Lower leg skin (tissue), 4 donors: ENCODE data around the gene VWA1. TPM values are rescaled to one million over a fixed set of nuclear protein-coding genes. Genes with fewer than 3 reads are reported as not detected.

Source experiments
- DNase-seq, 2 donors: peaks; one replicate each; pipeline ENCODE4 v3.0.0-alpha.2; 2019; ENCODE audit warnings: low spot score in 2 of 2
- H3K4me3 ChIP-seq: fragments of 200-600 bp; sonication (generic); 2 replicates; pipeline ENCODE4 v1.5.1; 2017; ENCODE audit warnings: mild to moderate bottlenecking, low read depth; ENCODE audit not compliant: poor library complexity, severe bottlenecking
- POLR2A ChIP-seq, 2 donors: fragments of 450-650 bp; IDR thresholded peaks; one replicate each; pipeline ENCODE4 v1.6.1; 2016 to 2017; ENCODE audit warnings: antibody characterized with exemption in 2 of 2, mild to moderate bottlenecking in 1 of 2, moderate library complexity in 1 of 2
- WGBS, 2 donors: methylation state at CpG; one replicate each; pipeline ENCODE4 v1.1.5; 2018; 5-methylcytosine and 5-hydroxymethylcytosine counted together
- intact Hi-C: fragments of 100-400 bp; cut with DNase I; formaldehyde crosslinking; loops from one replicate; pipeline ENCODE4 v1.15.0; 2023; ENCODE audit warnings: low total_unique reads
- total RNA-seq, 4 donors: library from RNA; depleted of rRNA; stranded (reverse); fragments of >200 nt; gene quantifications; one replicate each; pipeline ENCODE4 v1.1.0, GENCODE V29; 2016
- TF ChIP-seq, protein P1 (sequence below), 3 donors: fragments of 450-650 bp; IDR thresholded peaks; one replicate each; pipeline ENCODE4 v1.5.1; 2016; ENCODE audit warnings: antibody characterized with exemption in 3 of 3, mild to moderate bottlenecking in 3 of 3, moderate library complexity in 2 of 3

Gene VWA1
- total RNA-seq, 4 donors from 2014 or later = 26.5 to 36.4 (median 30.1) TPM

DNA sequence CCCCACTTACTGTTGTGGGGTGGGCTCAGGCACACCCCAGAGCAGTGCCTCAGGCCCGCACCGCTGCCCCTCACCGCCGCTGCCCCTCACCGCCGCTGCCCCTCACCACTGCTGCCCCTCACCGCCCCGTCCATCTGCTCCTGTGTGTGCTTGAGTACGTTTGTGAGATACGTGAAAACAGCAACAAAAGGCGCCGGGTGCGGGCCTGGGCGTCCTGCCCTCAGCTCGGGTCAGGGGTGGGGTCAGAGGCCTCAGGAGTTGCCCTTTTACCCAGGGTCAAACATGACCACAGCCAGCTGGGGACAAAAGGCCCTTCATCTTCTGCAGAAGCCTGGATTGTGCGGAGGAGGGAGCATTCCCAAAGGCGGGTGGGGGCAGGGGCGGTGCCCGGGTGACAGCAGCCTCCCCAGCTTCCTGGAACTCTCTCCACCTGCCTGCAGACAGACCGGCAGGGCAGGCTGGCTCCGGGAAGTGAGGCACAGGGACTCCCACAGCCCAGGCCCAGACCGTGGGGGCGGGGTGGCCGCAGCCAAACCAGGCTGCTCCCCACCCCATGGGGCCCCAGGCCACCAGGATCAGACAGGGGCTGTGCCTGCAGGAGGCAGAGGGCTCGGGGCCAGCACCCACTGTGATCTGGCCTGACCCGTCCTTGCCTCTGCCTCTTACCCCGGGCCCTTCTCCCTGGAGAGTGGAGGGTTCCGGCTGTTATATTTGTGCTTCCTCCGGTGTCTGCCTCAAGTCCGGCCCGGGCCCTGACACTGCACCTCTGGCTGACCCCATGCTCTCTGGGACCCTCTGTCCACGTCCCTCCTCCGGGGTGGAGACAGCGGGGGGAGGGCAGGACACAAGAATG lies 2.3 kb upstream of the VWA1 start:
- no peak overlapping the region for H3K4me3 ChIP-seq
- intact Hi-C loops = no loop called here
- 37 to 43% methylated on average over 26 to 27 of the region's 34 CpGs for WGBS, 2 donors
- TF ChIP-seq POLR2A (IDR thresholded peaks at IDR 0.05) = no peak
- TF ChIP-seq, protein P1, sequence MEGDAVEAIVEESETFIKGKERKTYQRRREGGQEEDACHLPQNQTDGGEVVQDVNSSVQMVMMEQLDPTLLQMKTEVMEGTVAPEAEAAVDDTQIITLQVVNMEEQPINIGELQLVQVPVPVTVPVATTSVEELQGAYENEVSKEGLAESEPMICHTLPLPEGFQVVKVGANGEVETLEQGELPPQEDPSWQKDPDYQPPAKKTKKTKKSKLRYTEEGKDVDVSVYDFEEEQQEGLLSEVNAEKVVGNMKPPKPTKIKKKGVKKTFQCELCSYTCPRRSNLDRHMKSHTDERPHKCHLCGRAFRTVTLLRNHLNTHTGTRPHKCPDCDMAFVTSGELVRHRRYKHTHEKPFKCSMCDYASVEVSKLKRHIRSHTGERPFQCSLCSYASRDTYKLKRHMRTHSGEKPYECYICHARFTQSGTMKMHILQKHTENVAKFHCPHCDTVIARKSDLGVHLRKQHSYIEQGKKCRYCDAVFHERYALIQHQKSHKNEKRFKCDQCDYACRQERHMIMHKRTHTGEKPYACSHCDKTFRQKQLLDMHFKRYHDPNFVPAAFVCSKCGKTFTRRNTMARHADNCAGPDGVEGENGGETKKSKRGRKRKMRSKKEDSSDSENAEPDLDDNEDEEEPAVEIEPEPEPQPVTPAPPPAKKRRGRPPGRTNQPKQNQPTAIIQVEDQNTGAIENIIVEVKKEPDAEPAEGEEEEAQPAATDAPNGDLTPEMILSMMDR (IDR thresholded peaks at IDR 0.05) = no peak
- peak; percentile 70 to 94 for DNase-seq

DNA sequence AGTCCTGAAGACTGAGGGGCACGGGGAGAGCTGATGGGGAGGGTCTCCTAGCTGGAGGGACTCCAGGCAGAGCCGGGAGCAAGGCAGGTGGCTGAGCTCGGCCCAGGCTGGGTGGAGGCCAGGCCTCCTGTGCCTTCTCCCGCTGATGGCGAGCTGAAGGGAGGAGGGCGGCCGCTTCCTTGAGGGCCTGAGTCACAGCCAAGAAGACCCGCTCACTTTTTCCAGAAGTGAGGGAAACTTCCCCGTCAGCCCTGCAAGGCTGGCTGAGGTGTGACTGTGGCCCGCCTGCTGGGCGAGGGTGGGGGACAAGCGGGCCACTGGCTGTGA lies 1.7 kb upstream of the VWA1 start:
- no peak overlapping the region for H3K4me3 ChIP-seq
- peak in 1 of 2 donors; percentile 87 for DNase-seq
- intact Hi-C loops = no loop called here
- WGBS, 2 donors = 18 to 29% methylated on average over 4 to 9 of the region's 12 CpGs
- no peak for TF ChIP-seq POLR2A (IDR thresholded peaks at IDR 0.05)
- TF ChIP-seq, protein P1 (IDR thresholded peaks at IDR 0.05) = no peak

DNA sequence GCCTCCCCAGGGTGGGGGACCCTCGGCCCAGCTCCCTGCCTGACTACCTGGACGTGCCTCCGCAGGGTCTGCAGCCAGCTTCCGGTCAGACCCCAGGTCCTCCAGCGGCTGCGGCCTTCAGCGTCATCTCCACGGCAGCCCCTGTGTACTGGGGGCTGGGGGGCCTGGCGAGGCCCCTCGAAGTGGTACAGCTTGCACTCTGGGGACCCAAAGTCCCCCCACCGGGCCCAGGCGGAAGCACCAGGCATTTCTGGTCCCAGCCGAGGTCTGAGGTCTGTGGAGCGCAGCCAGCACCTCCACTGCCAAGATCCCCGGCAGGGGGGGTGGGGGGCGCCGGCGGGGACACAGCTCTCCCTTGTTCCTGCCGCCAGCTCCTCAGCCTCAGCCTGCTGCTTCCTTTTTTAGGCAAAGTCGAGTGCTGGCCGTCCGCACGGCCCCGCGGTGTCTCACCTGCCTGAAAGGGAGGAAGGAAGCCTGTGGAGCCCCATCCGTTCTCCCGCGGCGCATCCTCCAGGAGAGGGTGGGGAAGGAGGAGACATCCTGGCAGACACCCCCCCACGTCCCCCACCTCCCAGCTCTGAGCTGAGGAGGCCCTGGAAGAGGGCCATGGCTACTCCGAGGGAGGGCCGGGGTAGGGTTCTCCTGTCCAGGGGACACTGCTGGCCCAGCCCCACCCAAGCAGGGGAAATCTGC lies 1.2 kb upstream of the VWA1 start:
- DNase-seq = peak in 1 of 2 donors; percentile 90
- H3K4me3 ChIP-seq = no peak overlapping the region
- TF ChIP-seq POLR2A (IDR thresholded peaks at IDR 0.05) = no peak
- intact Hi-C loops = no loop called here
- WGBS, 2 donors = 6 to 30% methylated on average over 6 to 21 of the region's 32 CpGs

DNA sequence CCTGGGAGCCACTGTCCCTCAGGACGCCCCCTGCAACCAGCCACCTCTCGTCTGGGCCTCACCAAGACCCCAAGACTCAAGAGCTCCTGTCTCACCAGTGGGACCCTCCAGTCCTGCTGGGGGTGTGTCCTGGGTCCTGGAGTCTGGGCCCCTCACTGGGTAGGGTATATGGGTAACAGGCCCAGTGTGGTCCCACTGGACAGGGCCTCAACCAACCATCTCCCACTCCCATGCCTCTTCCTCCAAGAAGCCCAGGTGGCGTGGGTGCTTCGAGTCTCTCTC lies 725 bp upstream of the VWA1 start:
- 39 to 100% methylated on average over 2 to 3 of the region's 4 CpGs for WGBS, 2 donors
- no peak for TF ChIP-seq POLR2A (IDR thresholded peaks at IDR 0.05)
- TF ChIP-seq, protein P1 (IDR thresholded peaks at IDR 0.05) = no peak
- H3K4me3 ChIP-seq = no peak overlapping the region
- DNase-seq = no peak
- intact Hi-C loops = no loop called here

DNA sequence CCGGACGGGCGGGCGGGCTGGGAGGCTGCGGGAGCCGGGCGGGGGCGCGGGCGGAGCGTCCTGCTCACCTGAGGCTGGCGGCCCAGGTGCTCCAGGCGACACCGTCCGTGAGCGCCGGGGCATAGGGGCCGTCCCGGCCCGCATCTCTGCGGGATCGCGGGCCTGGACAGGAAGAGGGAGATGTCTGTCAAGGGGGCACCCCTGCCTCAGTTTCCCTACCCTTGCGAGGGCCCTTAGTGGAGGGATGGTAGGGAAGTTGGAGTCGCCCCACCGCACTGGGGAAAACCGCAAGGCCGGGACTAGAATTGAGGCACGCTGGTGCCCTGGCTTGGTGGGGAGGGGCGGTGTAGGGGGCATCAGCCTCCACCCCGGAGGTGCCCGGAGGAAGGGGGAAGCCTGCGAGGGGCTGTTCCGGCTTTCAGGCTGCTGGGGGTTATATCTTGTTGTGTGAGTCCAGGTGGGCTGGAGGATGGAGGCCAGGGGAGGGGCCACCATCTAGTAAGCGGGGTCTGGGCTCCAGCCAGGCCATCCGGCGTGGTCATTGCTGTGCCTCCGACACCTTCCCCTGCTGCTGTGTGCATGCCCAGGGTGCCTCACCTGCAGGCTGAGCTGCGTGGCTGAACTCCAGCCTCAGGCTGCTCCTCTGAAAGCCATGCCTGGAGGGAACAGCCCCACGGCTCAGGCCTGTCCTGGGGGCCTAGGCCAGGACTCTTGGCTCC lies 580 bp downstream of the VWA1 start:
- WGBS, 2 donors = 10 to 14% methylated on average over 13 to 24 of the region's 40 CpGs
- no peak for TF ChIP-seq POLR2A (IDR thresholded peaks at IDR 0.05)
- TF ChIP-seq, protein P1 (IDR thresholded peaks at IDR 0.05) = no peak
- intact Hi-C loops = no loop called here

DNA sequence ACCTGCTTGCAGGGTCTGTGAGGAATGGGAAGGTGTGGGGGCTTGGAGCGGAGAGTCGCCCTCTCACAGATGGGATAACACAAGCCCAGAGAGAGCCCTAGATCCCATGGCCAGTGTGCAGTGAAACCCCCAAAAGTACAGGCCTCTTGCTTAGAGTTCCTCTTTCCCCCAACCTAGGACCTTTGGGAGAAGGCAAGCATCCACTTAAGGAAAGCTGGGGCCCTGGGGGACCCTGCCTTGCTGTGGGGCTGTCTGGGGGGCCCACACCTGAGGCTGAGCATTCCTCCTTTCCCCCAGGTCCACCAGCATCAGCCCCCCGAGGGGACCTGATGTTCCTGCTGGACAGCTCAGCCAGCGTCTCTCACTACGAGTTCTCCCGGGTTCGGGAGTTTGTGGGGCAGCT lies 1.1 kb downstream of the VWA1 start:
- no peak overlapping the region for H3K4me3 ChIP-seq
- TF ChIP-seq, protein P1 (IDR thresholded peaks at IDR 0.05) = no peak
- TF ChIP-seq POLR2A (IDR thresholded peaks at IDR 0.05) = no peak
- intact Hi-C loops = no loop called here
- WGBS, 2 donors = 81 to 92% methylated on average over 5 to 6 of the region's 7 CpGs
- DNase-seq = no peak

More for the DNA sequence above, 580 bp downstream of the VWA1 start:
- no peak for DNase-seq
- no peak overlapping the region for H3K4me3 ChIP-seq
